ENCODE measurements around the gene TMEM69. TPM values are rescaled to one million over a fixed set of nuclear protein-coding genes. Genes with fewer than 3 reads are reported as not detected.
"Not testable (repeated sequence)": the region's sequence is repeated elsewhere in the genome, so short reads cannot be mapped to it uniquely, and the experiment has no call there.

The TMEM69 gene
- total and polyA plus RNA-seq, 2 experiments from 2014 or later: 30.3 to 35.2 TPM

- H3K4me3 ChIP-seq: no peak overlapping the region
- H2AFZ ChIP-seq: no peak overlapping the region
- WGBS, 2 experiments (ENCODE audit: low coverage in 1 of 2, low lambda C conversion rate in 2 of 2, missing lambda C conversion rate in 2 of 2): 94 to 98% methylated on average over 3 of the region's 3 CpGs
- no peaks in the 10 kb centered on the region for H3K4me1 ChIP-seq (ENCODE audit: insufficient read depth)
- H3K9ac ChIP-seq: no peak overlapping the region
- no peak overlapping the region for H3K27ac ChIP-seq
- no peaks in the 10 kb centered on the region for H3K79me2 ChIP-seq (ENCODE audit: insufficient read depth)
- no peaks in the 10 kb centered on the region for H3K27me3 ChIP-seq (replicated peaks; ENCODE audit: insufficient read depth)
- no peak overlapping the region for H3K4me2 ChIP-seq (ENCODE audit: unreplicated experiment)
- no peaks in the 10 kb centered on the region for H3F3A ChIP-seq (ENCODE audit: insufficient read depth)
- H3K9me3 ChIP-seq (ENCODE audit: low read depth): no peaks in the 10 kb centered on the region
- no peaks in the 10 kb centered on the region for H3K9me2 ChIP-seq (ENCODE audit: insufficient read depth)
- H4K20me1 ChIP-seq (ENCODE audit: insufficient read depth): no peaks in the 10 kb centered on the region
- TF ChIP-seq EZH2phosphoT487 (IDR thresholded peaks at IDR 0.05; ENCODE audit: insufficient read depth, low read depth) (no peak), EZH2 (IDR thresholded peaks at IDR 0.05; ENCODE audit: insufficient read depth, poor library complexity, severe bottlenecking) (no peak)
- H3K36me3 ChIP-seq (ENCODE audit: low read depth): peaks cover 4% of the 10 kb centered on the region; the same call in 1 of the 2 replicates
- DNase-seq: no peak
- in situ Hi-C loops (cut with MboI): no loop called here
Observed at GRCh38 chr1:45730075-45730779, 42.2 kb downstream of the TMEM69 start.

GRCh38 chr1:45730780-45731319, 42.9 kb downstream of the TMEM69 start:
- Histone ChIP-seq H3K4me2 (ENCODE audit: unreplicated experiment) (no peak overlapping the region), H3F3A (ENCODE audit: insufficient read depth) (no peaks in the 10 kb centered on the region), H3K4me3 (no peak overlapping the region), H3K79me2 (ENCODE audit: insufficient read depth) (no peaks in the 10 kb centered on the region), H2AFZ (no peak overlapping the region), H3K9ac (no peak overlapping the region), H3K9me3 (ENCODE audit: low read depth) (no peaks in the 10 kb centered on the region), H4K20me1 (ENCODE audit: insufficient read depth) (no peaks in the 10 kb centered on the region), H3K36me3 (ENCODE audit: low read depth) (peaks cover 4% of the 10 kb centered on the region; the same call in 1 of the 2 replicates), H3K9me2 (ENCODE audit: insufficient read depth) (no peaks in the 10 kb centered on the region), H3K27ac (no peak overlapping the region), H3K4me1 (ENCODE audit: insufficient read depth) (no peaks in the 10 kb centered on the region), H3K27me3 (replicated peaks; ENCODE audit: insufficient read depth) (no peaks in the 10 kb centered on the region)
- WGBS, 2 experiments (ENCODE audit: low coverage in 1 of 2, low lambda C conversion rate in 2 of 2, missing lambda C conversion rate in 2 of 2): 94 to 100% methylated on average over 1 of the region's 1 CpG
- DNase-seq: no peak
- no peak for TF ChIP-seq EZH2phosphoT487 (IDR thresholded peaks at IDR 0.05; ENCODE audit: insufficient read depth, low read depth)
- TF ChIP-seq EZH2 (IDR thresholded peaks at IDR 0.05; ENCODE audit: insufficient read depth, poor library complexity, severe bottlenecking): no peak
- in situ Hi-C loops (cut with MboI): no loop called here

DNA sequence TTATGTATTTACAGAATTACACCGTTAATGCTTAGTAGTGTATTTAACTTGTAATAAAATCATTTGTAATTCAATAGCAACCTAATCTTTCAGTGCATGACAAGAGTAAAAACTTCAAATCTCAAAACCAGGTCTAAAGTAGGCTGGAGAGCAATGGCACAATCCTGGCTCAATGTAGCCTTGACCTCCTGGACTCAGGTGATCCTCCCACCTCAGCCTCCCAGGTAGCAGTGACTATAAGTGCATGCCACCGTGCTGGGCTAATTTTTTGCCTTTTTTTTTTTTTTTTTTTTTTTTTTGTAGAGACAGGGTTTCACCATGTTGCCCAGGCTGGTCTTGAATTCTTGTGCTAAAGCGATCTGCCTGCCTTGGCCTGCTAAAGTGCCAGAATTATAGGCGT, 51.2 kb downstream of the TMEM69 start:
- Histone ChIP-seq H3K79me2 (ENCODE audit: insufficient read depth) (no peaks in the 10 kb centered on the region), H3K36me3 (ENCODE audit: low read depth) (0 out of 2 replicates have a peak, but pooled peaks cover 7% of the 10 kb centered on the region), H3K4me1 (ENCODE audit: insufficient read depth) (no peaks in the 10 kb centered on the region), H3K4me3 (no peak overlapping the region), H3K9me3 (ENCODE audit: low read depth) (no peaks in the 10 kb centered on the region), H3F3A (ENCODE audit: insufficient read depth) (no peaks in the 10 kb centered on the region), H4K20me1 (ENCODE audit: insufficient read depth) (no peaks in the 10 kb centered on the region), H3K27ac (no peak overlapping the region), H2AFZ (no peak overlapping the region), H3K9me2 (ENCODE audit: insufficient read depth) (no peaks in the 10 kb centered on the region), H3K4me2 (ENCODE audit: unreplicated experiment) (no peak overlapping the region), H3K9ac (no peak overlapping the region), H3K27me3 (replicated peaks; ENCODE audit: insufficient read depth) (no peaks in the 10 kb centered on the region)
- WGBS, 2 experiments (ENCODE audit: low coverage in 1 of 2, low lambda C conversion rate in 2 of 2, missing lambda C conversion rate in 2 of 2): 95 to 97% methylated on average over 4 of the region's 4 CpGs
- no peak for DNase-seq
- TF ChIP-seq EZH2phosphoT487 (IDR thresholded peaks at IDR 0.05; ENCODE audit: insufficient read depth, low read depth): no peak
- no peak for TF ChIP-seq EZH2 (IDR thresholded peaks at IDR 0.05; ENCODE audit: insufficient read depth, poor library complexity, severe bottlenecking)
- in situ Hi-C loops (cut with MboI): no loop called here

DNA sequence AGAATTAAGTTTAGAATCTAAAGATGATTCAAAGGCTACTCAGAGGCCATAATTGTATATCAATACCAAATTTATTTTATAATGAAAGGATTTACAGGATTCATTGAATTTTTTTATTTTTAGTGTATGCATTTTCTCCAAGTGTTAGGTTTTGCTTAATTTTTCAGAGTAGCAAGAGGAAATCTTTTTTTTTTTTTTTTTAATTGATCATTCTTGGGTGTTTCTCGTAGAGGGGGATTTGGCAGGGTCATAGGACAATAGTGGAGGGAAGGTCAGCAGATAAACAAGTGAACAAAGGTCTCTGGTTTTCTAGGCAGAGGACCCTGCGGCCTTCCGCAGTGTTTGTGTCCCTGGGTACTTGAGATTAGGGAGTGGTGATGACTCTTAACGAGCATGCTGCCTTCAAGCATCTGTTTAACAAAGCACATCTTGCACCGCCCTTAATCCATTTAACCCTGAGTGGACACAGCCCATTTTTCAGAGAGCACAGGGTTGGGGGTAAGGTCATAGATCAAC, 51.7 kb downstream of the TMEM69 start:
- H2AFZ ChIP-seq; H3K9me2 ChIP-seq (ENCODE audit: insufficient read depth); H3K4me3 ChIP-seq; H3K27me3 ChIP-seq (replicated peaks; ENCODE audit: insufficient read depth); H3K36me3 ChIP-seq (ENCODE audit: low read depth); H3K4me2 ChIP-seq (ENCODE audit: unreplicated experiment); H3K4me1 ChIP-seq (ENCODE audit: insufficient read depth); H3K27ac ChIP-seq; in situ Hi-C loops (cut with MboI); H3K79me2 ChIP-seq (ENCODE audit: insufficient read depth); DNase-seq; H3K9me3 ChIP-seq (ENCODE audit: low read depth); H3F3A ChIP-seq (ENCODE audit: insufficient read depth); H3K9ac ChIP-seq; H4K20me1 ChIP-seq (ENCODE audit: insufficient read depth): not testable (repeated sequence)
- 64 to 76% methylated on average over 5 of the region's 5 CpGs for WGBS, 2 experiments (ENCODE audit: low coverage in 1 of 2, low lambda C conversion rate in 2 of 2, missing lambda C conversion rate in 2 of 2)

Other genes starting within 250 kb of the TMEM69 start
- 1.1 and 1.3 TPM in 2 replicates for gene TESK2, start 197.0 kb upstream of the TMEM69 start, total RNA-seq (2014; rRNA removed; shearing (Covaris generic))
- 1.5 and 1.8 TPM in 2 replicates for gene TESK2, start 197.0 kb upstream of the TMEM69 start, polyA plus RNA-seq (2016; fragmentation: Nextera tagmentation; extraction: Ambion mirVana)
- 0.76 and 1.4 TPM in 2 replicates for gene CCDC163, start 188.1 kb upstream of the TMEM69 start, total RNA-seq (2014; rRNA removed; shearing (Covaris generic))
- gene CCDC163, start 188.1 kb upstream of the TMEM69 start, polyA plus RNA-seq (2016; fragmentation: Nextera tagmentation; extraction: Ambion mirVana): 1.8 TPM in 2 replicates
- gene MMACHC, start 187.9 kb upstream of the TMEM69 start, total RNA-seq (2014; rRNA removed; shearing (Covaris generic)): 2.8 and 12.9 TPM in 2 replicates
- 4.4 and 4.5 TPM in 2 replicates for gene MMACHC, start 187.9 kb upstream of the TMEM69 start, polyA plus RNA-seq (2016; fragmentation: Nextera tagmentation; extraction: Ambion mirVana)
- gene PRDX1, start 166.3 kb upstream of the TMEM69 start, total RNA-seq (2014; rRNA removed; shearing (Covaris generic)): 462 and 474 TPM in 2 replicates
- 759 and 775 TPM in 2 replicates for gene PRDX1, start 166.3 kb upstream of the TMEM69 start, polyA plus RNA-seq (2016; fragmentation: Nextera tagmentation; extraction: Ambion mirVana)
- gene AKR1A1, start 137.4 kb upstream of the TMEM69 start, total RNA-seq (2014; rRNA removed; shearing (Covaris generic)): 76.3 and 86.9 TPM in 2 replicates
- 106 and 108 TPM in 2 replicates for gene AKR1A1, start 137.4 kb upstream of the TMEM69 start, polyA plus RNA-seq (2016; fragmentation: Nextera tagmentation; extraction: Ambion mirVana)
- gene NASP, start 104.1 kb upstream of the TMEM69 start, total RNA-seq (2014; rRNA removed; shearing (Covaris generic)): 30.3 and 37.3 TPM in 2 replicates
- gene NASP, start 104.1 kb upstream of the TMEM69 start, polyA plus RNA-seq (2016; fragmentation: Nextera tagmentation; extraction: Ambion mirVana): 38.2 and 39.1 TPM in 2 replicates
- 0.76 and 1.4 TPM in 2 replicates for gene CCDC17, start 64.1 kb upstream of the TMEM69 start, total RNA-seq (2014; rRNA removed; shearing (Covaris generic))
- gene CCDC17, start 64.1 kb upstream of the TMEM69 start, polyA plus RNA-seq (2016; fragmentation: Nextera tagmentation; extraction: Ambion mirVana): 0.25 TPM in 1 of 2 replicates, not detected in the other
- 85.6 and 125 TPM in 2 replicates for gene GPBP1L1, start 1.6 kb upstream of the TMEM69 start, total RNA-seq (2014; rRNA removed; shearing (Covaris generic))
- gene GPBP1L1, start 1.6 kb upstream of the TMEM69 start, polyA plus RNA-seq (2016; fragmentation: Nextera tagmentation; extraction: Ambion mirVana): 60.9 and 69.3 TPM in 2 replicates
- gene IPP, start 62.5 kb downstream of the TMEM69 start, total RNA-seq (2014; rRNA removed; shearing (Covaris generic)): 12.4 and 17.0 TPM in 2 replicates
- 19.3 and 20.6 TPM in 2 replicates for gene IPP, start 62.5 kb downstream of the TMEM69 start, polyA plus RNA-seq (2016; fragmentation: Nextera tagmentation; extraction: Ambion mirVana)
- gene MAST2, start 115.4 kb downstream of the TMEM69 start, total RNA-seq (2014; rRNA removed; shearing (Covaris generic)): 19.1 TPM in 2 replicates
- 13.6 and 14.2 TPM in 2 replicates for gene MAST2, start 115.4 kb downstream of the TMEM69 start, polyA plus RNA-seq (2016; fragmentation: Nextera tagmentation; extraction: Ambion mirVana)

All from GM23248 (cell line).